NCI-H510A treated with DMSO at 0.1 percent for 48 hours (cell line): ENCODE data around the gene GOLGA8J.
"Not testable (repeated sequence)": the region's sequence is repeated elsewhere in the genome, so short reads cannot be mapped to it uniquely, and the experiment has no call there.

ENCODE experiments used
- DNase-seq: peaks from one replicate; lab custom pipeline; 2025; lab: John Stamatoyannopoulos, UW

Gene GOLGA8J

DNA sequence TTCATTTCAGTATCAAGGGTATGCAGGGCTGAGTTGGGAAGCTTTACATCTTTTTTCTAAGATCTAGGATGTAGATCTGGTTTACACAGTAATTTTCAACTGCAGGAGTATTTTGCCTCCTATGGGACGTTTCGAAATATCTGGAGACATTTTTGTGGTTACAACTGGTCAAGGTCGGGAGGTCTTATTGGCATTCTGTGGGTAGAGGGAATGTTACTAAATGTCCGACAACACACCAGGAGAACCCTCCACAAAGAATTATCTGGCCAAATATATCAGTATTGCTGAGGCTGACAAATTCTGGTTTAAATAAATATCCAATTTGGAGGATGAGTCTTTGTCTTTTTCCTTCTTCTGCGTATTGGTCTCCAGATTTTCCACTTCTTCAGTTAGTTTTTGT, 1.9 kb upstream of the GOLGA8J start:
- DNase-seq = not testable (repeated sequence)

GRCh38 chr15:30097827-30098226, 15.1 kb downstream of the GOLGA8J start:
- not testable (repeated sequence) for DNase-seq

DNA sequence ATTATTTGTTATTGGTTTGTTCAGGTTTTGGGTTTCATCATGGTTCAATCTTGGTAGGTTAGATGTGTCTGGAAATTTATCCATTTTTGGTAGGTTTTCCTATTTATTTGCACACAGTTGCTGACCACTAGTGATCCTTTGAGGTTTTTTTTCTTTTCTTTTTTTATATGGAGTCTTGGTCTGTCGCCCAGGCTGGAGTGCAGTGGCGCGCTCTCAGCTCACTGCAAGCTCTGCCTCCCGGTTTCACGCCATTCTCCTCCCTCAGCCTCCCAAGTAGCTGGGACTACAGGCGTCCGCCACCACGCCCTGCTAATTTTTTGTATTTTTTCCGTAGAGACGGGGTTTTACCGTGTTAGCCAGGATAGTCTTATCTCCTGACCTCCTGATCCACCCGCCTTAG, 20.1 kb downstream of the GOLGA8J start:
- DNase-seq = not testable (repeated sequence)

DNA sequence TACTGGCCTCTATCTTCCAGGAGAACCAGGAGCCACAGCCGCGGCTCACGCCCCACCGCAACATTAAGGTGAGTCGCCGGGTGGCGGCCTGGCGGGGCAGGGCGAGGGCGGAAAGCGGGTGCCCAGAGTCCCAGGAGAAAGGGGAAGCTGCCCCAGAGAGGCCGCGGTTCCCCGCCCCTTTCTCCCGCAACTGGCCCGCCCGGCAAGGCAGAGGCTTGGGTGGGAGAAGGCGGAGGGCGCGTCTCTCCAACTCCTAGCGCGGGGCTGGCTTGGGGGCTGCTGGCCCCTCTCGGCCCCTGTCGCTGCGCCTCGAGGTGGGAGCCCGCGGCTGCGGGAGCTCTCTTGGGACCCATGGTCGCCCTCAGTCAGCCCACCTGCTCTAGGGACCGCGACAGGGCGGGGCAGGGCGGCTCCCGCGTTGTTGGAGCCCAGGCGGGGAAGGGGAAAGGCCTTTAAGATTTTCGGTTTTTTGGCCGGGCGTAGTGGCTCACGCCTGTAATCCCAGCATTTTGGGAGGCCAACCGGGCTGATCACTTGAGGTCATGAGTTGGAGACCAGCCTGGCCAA, 21.3 kb downstream of the GOLGA8J start:
- not testable (repeated sequence) for DNase-seq

- not testable (repeated sequence) for DNase-seq
Measured at GRCh38 chr15:30110591-30110990, 27.8 kb downstream of the GOLGA8J start.

- not testable (repeated sequence) for DNase-seq
Measured at GRCh38 chr15:30130066-30130465, 47.3 kb downstream of the GOLGA8J start.

GRCh38 chr15:30134751-30135150, 52.0 kb downstream of the GOLGA8J start, which contains the start of gene GOLGA8T:
Gene GOLGA8T, plus strand, starts transcription at chr15:30135051. Its CDS starts 98 bp downstream, at chr15:30135149.
- DNase-seq = not testable (repeated sequence)
